Trophoblast cell (in vitro differentiated cells and primary cell): ENCODE results near the gene USP27X.

Experiments
- DNase-seq, 2 donors: peaks; one replicate each; pipeline ENCODE4 v3.0.0-alpha.2; 2016
- H2AFZ ChIP-seq: 2 replicates; pipeline ENCODE4 v1.6.1; 2013; ENCODE audit warnings: low read length, moderate library complexity, mild to moderate bottlenecking; ENCODE audit not compliant: insufficient read depth, poor library complexity
- H2AK5ac ChIP-seq: 2 replicates; pipeline ENCODE4 v1.6.1; 2013; ENCODE audit warnings: mild to moderate bottlenecking, low read length
- H2BK120ac ChIP-seq: 2 replicates; pipeline ENCODE4 v1.6.1; 2013; ENCODE audit warnings: low read length, mild to moderate bottlenecking, moderate library complexity; ENCODE audit not compliant: insufficient read depth, poor library complexity
- H2BK12ac ChIP-seq: 2 replicates; pipeline ENCODE4 v1.6.1; 2013; ENCODE audit warnings: mild to moderate bottlenecking, low read length, moderate library complexity
- H2BK5ac ChIP-seq: 2 replicates; pipeline ENCODE4 v1.6.1; 2013; ENCODE audit warnings: low read length, low read depth, moderate library complexity, mild to moderate bottlenecking; ENCODE audit not compliant: poor library complexity
- H3K14ac ChIP-seq: 2 replicates; pipeline ENCODE4 v1.6.1; 2013; ENCODE audit warnings: mild to moderate bottlenecking, low read length
- H3K18ac ChIP-seq: 2 replicates; pipeline ENCODE4 v1.6.1; 2013; ENCODE audit warnings: mild to moderate bottlenecking, low read length
- H3K23ac ChIP-seq: 2 replicates; pipeline ENCODE4 v1.6.1; 2013; ENCODE audit warnings: low read length
- H3K27ac ChIP-seq: 2 replicates; pipeline ENCODE4 v1.5.1; 2013; ENCODE audit warnings: low read depth, mild to moderate bottlenecking, inconsistent platforms, low read length, moderate library complexity
- H3K27me3 ChIP-seq: 2 replicates; pipeline ENCODE4 v1.6.1; 2013; ENCODE audit warnings: inconsistent platforms, mild to moderate bottlenecking, low read length, moderate library complexity; ENCODE audit not compliant: insufficient read depth
- H3K36me3 ChIP-seq, 2 experiments: 1 replicate in 1 of 2; 2 replicates in 1 of 2; pipeline ENCODE4 v1.6.1; 2013; ENCODE audit warnings: low read length in 2 of 2, mild to moderate bottlenecking in 2 of 2, moderate library complexity in 1 of 2; ENCODE audit not compliant: insufficient read depth in 2 of 2, control insufficient read depth in 1 of 2
- H3K4ac ChIP-seq: 2 replicates; pipeline ENCODE4 v1.6.1; 2013; ENCODE audit warnings: low read depth, mild to moderate bottlenecking, low read length, moderate library complexity
- H3K4me1 ChIP-seq, 2 experiments: 1 replicate in 1 of 2; 2 replicates in 1 of 2; pipeline ENCODE4 v1.6.1; 2013; ENCODE audit warnings: low read length in 2 of 2, mild to moderate bottlenecking in 2 of 2, moderate library complexity in 1 of 2; ENCODE audit not compliant: insufficient read depth in 2 of 2, control insufficient read depth in 1 of 2
- H3K4me2 ChIP-seq: 2 replicates; pipeline ENCODE4 v1.6.1; 2013; ENCODE audit warnings: inconsistent platforms, mild to moderate bottlenecking, low read length, moderate library complexity
- H3K4me3 ChIP-seq: 2 replicates; pipeline ENCODE4 v1.5.1; 2013; ENCODE audit warnings: mild to moderate bottlenecking, low read depth, low read length, inconsistent platforms
- H3K79me1 ChIP-seq: one replicate; pipeline ENCODE4 v1.6.1; 2013; ENCODE audit warnings: low read length
- H3K79me2 ChIP-seq: 2 replicates; pipeline ENCODE4 v1.6.1; 2013; ENCODE audit warnings: low read length, mild to moderate bottlenecking; ENCODE audit not compliant: control insufficient read depth, insufficient read depth, poor library complexity
- H3K9ac ChIP-seq: 2 replicates; pipeline ENCODE4 v1.6.1; 2013; ENCODE audit warnings: mild to moderate bottlenecking, low read length
- H3K9me3 ChIP-seq: 2 replicates; pipeline ENCODE4 v1.6.1; 2013; ENCODE audit warnings: low read depth, mild to moderate bottlenecking, control low read depth, inconsistent platforms, low read length; ENCODE audit not compliant: insufficient read depth
- H4K12ac ChIP-seq: 2 replicates; pipeline ENCODE4 v1.6.1; 2013; ENCODE audit warnings: low read depth, mild to moderate bottlenecking, low read length, moderate library complexity
- H4K8ac ChIP-seq: 2 replicates; pipeline ENCODE4 v1.6.1; 2013; ENCODE audit warnings: low read depth, mild to moderate bottlenecking, low read length, moderate library complexity
- H4K91ac ChIP-seq: one replicate; pipeline ENCODE4 v1.6.1; 2013; ENCODE audit warnings: low read depth, mild to moderate bottlenecking, low read length, moderate library complexity
- WGBS: extraction: QIAGEN DNeasy Blood & Tissue Kit; methylation state at CpG from one replicate; pipeline ENCODE4 v1.1.7; 2013; ENCODE audit warnings: missing lambda C conversion rate; ENCODE audit not compliant: insufficient read length, insufficient coverage; ENCODE audit errors: extremely low coverage; 5-methylcytosine and 5-hydroxymethylcytosine counted together

USP27X gene

GRCh38 chrX:49915361-49916222 lies 36.3 kb downstream of the USP27X start:
- Histone ChIP-seq H3K4me1 (no peaks in the 10 kb centered on the region), H2AFZ (no peak overlapping the region), H2BK120ac (no peak overlapping the region), H3K4ac (no peak overlapping the region), H3K79me1 (no peaks in the 10 kb centered on the region), H2BK5ac (no peak overlapping the region), H4K12ac (no peak overlapping the region), H3K9me3 (no peaks in the 10 kb centered on the region), H3K27me3 (no peaks in the 10 kb centered on the region), H3K27ac (no peak overlapping the region), H3K23ac (no peak overlapping the region), H3K4me2 (no peak overlapping the region), H4K91ac (peak overlapping the region; percentile 37), H3K4me3 (no peak overlapping the region), H4K8ac (no peak overlapping the region), H3K18ac (no peak overlapping the region), H2AK5ac (no peak overlapping the region), H2BK12ac (no peak overlapping the region), H3K79me2 (no peaks in the 10 kb centered on the region), H3K14ac (no peak overlapping the region), H3K9ac (no peak overlapping the region), H3K36me3 (no peaks in the 10 kb centered on the region)
- no CpG with 5 or more reads among the region's 8 CpGs for WGBS
- peak; percentile 10 to 71 for DNase-seq

GRCh38 chrX:49919617-49920016 lies 40.3 kb downstream of the USP27X start:
- Histone ChIP-seq H3K4me2 (no peak overlapping the region), H4K8ac (no peak overlapping the region), H3K27me3 (no peaks in the 10 kb centered on the region), H4K12ac (no peak overlapping the region), H3K4ac (no peak overlapping the region), H3K9me3 (no peaks in the 10 kb centered on the region), H3K9ac (no peak overlapping the region), H3K27ac (no peak overlapping the region), H3K14ac (no peak overlapping the region), H2BK5ac (no peak overlapping the region), H3K4me1 (no peaks in the 10 kb centered on the region), H2BK120ac (no peak overlapping the region), H3K4me3 (no peak overlapping the region), H3K79me2 (peaks cover 4% of the 10 kb centered on the region), H3K18ac (no peak overlapping the region), H4K91ac (no peak overlapping the region), H2BK12ac (no peak overlapping the region), H2AK5ac (no peak overlapping the region), H2AFZ (no peak overlapping the region), H3K79me1 (peaks cover 8% of the 10 kb centered on the region), H3K23ac (no peak overlapping the region), H3K36me3 (no peaks in the 10 kb centered on the region)
- WGBS = no CpG with 5 or more reads among the region's 8 CpGs
- DNase-seq = peak in 1 of 2 donors; percentile 28

- H3K27ac ChIP-seq = no peak overlapping the region
- no peak overlapping the region for H3K4ac ChIP-seq
- H3K27me3 ChIP-seq = no peaks in the 10 kb centered on the region
- peaks cover 4% of the 10 kb centered on the region for H3K79me2 ChIP-seq
- H3K79me1 ChIP-seq = peaks cover 8% of the 10 kb centered on the region
- H3K14ac ChIP-seq = no peak overlapping the region
- no peak overlapping the region for H2BK5ac ChIP-seq
- H3K4me1 ChIP-seq = no peaks in the 10 kb centered on the region
- no CpG with 5 or more reads among the region's 2 CpGs for WGBS
- H3K18ac ChIP-seq = no peak overlapping the region
- no peaks in the 10 kb centered on the region for H3K9me3 ChIP-seq
- no peak overlapping the region for H3K9ac ChIP-seq
- no peak overlapping the region for H3K4me3 ChIP-seq
- H4K8ac ChIP-seq = no peak overlapping the region
- no peak overlapping the region for H2BK120ac ChIP-seq
- no peaks in the 10 kb centered on the region for H3K36me3 ChIP-seq
- H4K12ac ChIP-seq = no peak overlapping the region
- DNase-seq = no peak
- H2BK12ac ChIP-seq = no peak overlapping the region
- no peak overlapping the region for H3K23ac ChIP-seq
- no peak overlapping the region for H4K91ac ChIP-seq
- H3K4me2 ChIP-seq = no peak overlapping the region
- H2AK5ac ChIP-seq = no peak overlapping the region
- no peak overlapping the region for H2AFZ ChIP-seq
Observed at GRCh38 chrX:49921109-49921508, 41.8 kb downstream of the USP27X start.

GRCh38 chrX:49922291-49923241 lies 43.3 kb downstream of the USP27X start, which contains the start of gene CLCN5:
Gene CLCN5 (plus strand): TSS chrX:49922596. CDS start chrX:49925299, 2,703 bp downstream.
- no CpG with 5 or more reads among the region's 83 CpGs for WGBS
- Histone ChIP-seq H2BK12ac (no peak within 1 kb of the TSS), H2AFZ (peak within 1 kb of the TSS; percentile 64), H3K9me3 (no peaks in the 10 kb centered on the region), H3K4me3 (peak within 1 kb of the TSS; percentile 81), H2BK120ac (peak within 1 kb of the TSS; percentile 62), H3K27ac (no peak within 1 kb of the TSS), H3K18ac (peak within 1 kb of the TSS; percentile 71), H3K14ac (peak within 1 kb of the TSS; percentile 52), H2AK5ac (no peak within 1 kb of the TSS), H3K79me2 (peaks cover 4% of the 10 kb centered on the region), H3K4me2 (peak within 1 kb of the TSS; percentile 77), H3K4ac (peak within 1 kb of the TSS; percentile 93), H3K9ac (peak within 1 kb of the TSS; percentile 89), H3K4me1 (no peaks in the 10 kb centered on the region), H3K79me1 (peaks cover 8% of the 10 kb centered on the region), H3K27me3 (no peaks in the 10 kb centered on the region), H4K12ac (peak within 1 kb of the TSS; percentile 38), H4K8ac (no peak within 1 kb of the TSS), H3K23ac (peak within 1 kb of the TSS; percentile 70), H4K91ac (peak within 1 kb of the TSS; percentile 62), H2BK5ac (peak within 1 kb of the TSS; percentile 35), H3K36me3 (peaks cover 0 to 2% of the 10 kb centered on the region in 2 experiments)
- peak; percentile 93 to 94 for DNase-seq
